Body of pancreas (tissue), 4 donors: ENCODE measurements around the gene SIM2. TPM values are rescaled to one million over a fixed set of nuclear protein-coding genes. Genes with fewer than 3 reads are reported as not detected.

Source experiments
- ATAC-seq: fragments of 150-250 bp; one replicate; pipeline ENCODE4 v1.9.1; 2016
- DNase-seq, 4 donors: peaks; one replicate each; pipeline ENCODE4 v3.0.0-alpha.2; 2019
- H3K27ac ChIP-seq, 4 donors: fragments of 200-600 bp; sonication (generic); 1 replicate in 3 of 4; 2 replicates in 1 of 4; pipeline versions ENCODE4 v1.5.1 to v1.6.1; 2016 to 2019; ENCODE audit warnings: mild to moderate bottlenecking in 1 of 4, mixed read lengths in 1 of 4, moderate library complexity in 1 of 4
- H3K27me3 ChIP-seq, 2 donors: fragments of 200-600 bp; sonication (generic); one replicate each; pipeline ENCODE4 v1.6.0; 2016; ENCODE audit warnings: mild to moderate bottlenecking in 1 of 2
- H3K36me3 ChIP-seq, 2 donors: fragments of 200-600 bp; sonication (generic); replicated peaks in 1 of 2; 2 replicates each; pipeline ENCODE4 v1.5.1; 2016; ENCODE audit warnings: low read depth in 2 of 2; ENCODE audit not compliant: insufficient read depth in 1 of 2
- H3K4me1 ChIP-seq: fragments of 200-600 bp; sonication (generic); one replicate; pipeline ENCODE4 v1.6.0; 2016
- H3K4me3 ChIP-seq, 2 donors: fragments of 200-600 bp; sonication (generic); 1 replicate in 1 of 2; 2 replicates in 1 of 2; pipeline ENCODE4 v1.5.1; 2016 to 2019
- H3K9me3 ChIP-seq, 3 donors: fragments of 200-600 bp; sonication (generic); 1 replicate in 2 of 3; 2 replicates in 1 of 3; pipeline ENCODE4 v1.5.1; 2016
- CTCF ChIP-seq, 7 experiments: fragments of 450-650 bp in 4 of 7; fragments of 200-600 bp in 3 of 7; sonication (generic) in 3 of 7; IDR thresholded peaks; one replicate each; pipeline ENCODE4 v1.5.1; 2016 to 2019; ENCODE audit warnings: antibody characterized with exemption in 7 of 7
- POLR2A ChIP-seq, 3 donors: fragments of 450-650 bp; IDR thresholded peaks; one replicate each; pipeline ENCODE4 v1.6.1; 2016; ENCODE audit warnings: antibody characterized with exemption in 3 of 3, mild to moderate bottlenecking in 2 of 3
- WGBS, 2 donors: methylation state at CpG; one replicate each; pipeline ENCODE4 v1.1.5; 2017; 5-methylcytosine and 5-hydroxymethylcytosine counted together
- intact Hi-C: fragments of 100-400 bp; cut with DNase I; formaldehyde crosslinking; loops from one replicate; pipeline ENCODE4 v1.15.1; 2023
- total RNA-seq, 2 donors: library from RNA; depleted of rRNA; stranded (reverse); fragments of >200 nt; gene quantifications; one replicate each; pipeline ENCODE4 v1.1.0, GENCODE V29; 2016

SIM2 gene
- total RNA-seq, 2 donors from 2014 or later, result 0.26 TPM; not detected in 1

GRCh38 chr21:36702622-36702968, 3.7 kb downstream of the SIM2 start:
- Histone ChIP-seq H3K27me3 (peaks cover 0 to 86% of the 10 kb centered on the region in 2 donors), H3K4me3 (no peak overlapping the region), H3K36me3 (no peaks in the 10 kb centered on the region), H3K27ac (no peak overlapping the region), H3K9me3 (no peaks in the 10 kb centered on the region), H3K4me1 (peaks cover 55% of the 10 kb centered on the region)
- intact Hi-C loops, result no loop called here
- DNase-seq (no peak), ATAC-seq (no peak)
- TF ChIP-seq CTCF (IDR thresholded peaks at IDR 0.05), result no peak
- no peak for TF ChIP-seq POLR2A (IDR thresholded peaks at IDR 0.05)
- 41 to 46% methylated on average over 5 to 6 of the region's 6 CpGs for WGBS, 2 donors

GRCh38 chr21:36703123-36703522, 4.2 kb downstream of the SIM2 start:
- ATAC-seq, result no peak
- no peak for DNase-seq
- H3K27me3 ChIP-seq, result peaks cover 0 to 86% of the 10 kb centered on the region in 2 donors
- H3K4me3 ChIP-seq, result no peak overlapping the region
- H3K36me3 ChIP-seq, result no peaks in the 10 kb centered on the region
- 46 to 47% methylated on average over 3 of the region's 3 CpGs for WGBS, 2 donors
- TF ChIP-seq CTCF (IDR thresholded peaks at IDR 0.05) (no peak), POLR2A (IDR thresholded peaks at IDR 0.05) (no peak)
- intact Hi-C loops, result no loop called here
- H3K4me1 ChIP-seq, result peaks cover 55% of the 10 kb centered on the region
- H3K9me3 ChIP-seq, result no peaks in the 10 kb centered on the region
- H3K27ac ChIP-seq, result no peak overlapping the region

GRCh38 chr21:36703626-36704280, 4.8 kb downstream of the SIM2 start:
- no peaks in the 10 kb centered on the region for H3K36me3 ChIP-seq
- TF ChIP-seq CTCF (IDR thresholded peaks at IDR 0.05), result no peak
- no peak for TF ChIP-seq POLR2A (IDR thresholded peaks at IDR 0.05)
- WGBS, 2 donors, result 24 to 28% methylated on average over 15 of the region's 15 CpGs
- ATAC-seq, result no peak
- no peak overlapping the region for H3K4me3 ChIP-seq
- peaks cover 0 to 87% of the 10 kb centered on the region in 2 donors for H3K27me3 ChIP-seq
- H3K4me1 ChIP-seq, result peaks cover 56% of the 10 kb centered on the region
- intact Hi-C loops, result no loop called here
- no peak overlapping the region for H3K27ac ChIP-seq
- no peaks in the 10 kb centered on the region for H3K9me3 ChIP-seq
- no peak for DNase-seq

- H3K27ac ChIP-seq, result no peak overlapping the region
- intact Hi-C loops, result no loop called here
- no peaks in the 10 kb centered on the region for H3K36me3 ChIP-seq
- no peak for DNase-seq
- no peak for ATAC-seq
- no peak overlapping the region for H3K4me3 ChIP-seq
- WGBS, 2 donors, result 4 to 11% methylated on average over 24 to 49 of the region's 49 CpGs
- no peak for TF ChIP-seq CTCF (IDR thresholded peaks at IDR 0.05)
- no peak for TF ChIP-seq POLR2A (IDR thresholded peaks at IDR 0.05)
- peaks cover 58% of the 10 kb centered on the region for H3K4me1 ChIP-seq
- no peaks in the 10 kb centered on the region for H3K9me3 ChIP-seq
- peaks cover 0 to 90% of the 10 kb centered on the region in 2 donors for H3K27me3 ChIP-seq
Observed at GRCh38 chr21:36704281-36704957, 5.5 kb downstream of the SIM2 start.
